ENCODE measurements around the gene VCAN. TPM values are rescaled to one million over a fixed set of nuclear protein-coding genes. Genes with fewer than 3 reads are reported as not detected.

Gene VCAN
- total and polyA plus RNA-seq, 2 of the 4 experiments (the other 2 are of a cell fraction): 45.3 to 158 TPM

DNA sequence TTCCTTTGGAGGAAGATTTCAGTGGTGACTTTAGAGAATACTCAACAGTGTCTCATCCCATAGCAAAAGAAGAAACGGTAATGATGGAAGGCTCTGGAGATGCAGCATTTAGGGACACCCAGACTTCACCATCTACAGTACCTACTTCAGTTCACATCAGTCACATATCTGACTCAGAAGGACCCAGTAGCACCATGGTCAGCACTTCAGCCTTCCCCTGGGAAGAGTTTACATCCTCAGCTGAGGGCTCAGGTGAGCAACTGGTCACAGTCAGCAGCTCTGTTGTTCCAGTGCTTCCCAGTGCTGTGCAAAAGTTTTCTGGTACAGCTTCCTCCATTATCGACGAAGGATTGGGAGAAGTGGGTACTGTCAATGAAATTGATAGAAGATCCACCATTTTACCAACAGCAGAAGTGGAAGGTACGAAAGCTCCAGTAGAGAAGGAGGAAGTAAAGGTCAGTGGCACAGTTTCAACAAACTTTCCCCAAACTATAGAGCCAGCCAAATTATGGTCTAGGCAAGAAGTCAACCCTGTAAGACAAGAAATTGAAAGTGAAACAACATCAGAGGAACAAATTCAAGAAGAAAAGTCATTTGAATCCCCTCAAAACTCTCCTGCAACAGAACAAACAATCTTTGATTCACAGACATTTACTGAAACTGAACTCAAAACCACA, 67.4 kb downstream of the VCAN start:
- intact Hi-C loops (cut with micrococcal nuclease): no loop called here
- no peak overlapping the region for H2BK120ac ChIP-seq (ENCODE audit: low read depth, low read length)
- H3K27ac ChIP-seq (ENCODE audit: insufficient read depth, low read length): no peak overlapping the region
- no peaks in the 10 kb centered on the region for H3K27me3 ChIP-seq (ENCODE audit: control insufficient read depth, insufficient read depth, low read length)
- no peak overlapping the region for H3K18ac ChIP-seq (ENCODE audit: low read depth, low read length)
- in situ Hi-C loops (cut with MboI; ENCODE audit: low sequenced_read_pairs): no loop called here
- H4K20me1 ChIP-seq (ENCODE audit: insufficient read depth, low read length): no peaks in the 10 kb centered on the region
- no peak overlapping the region for H3K9ac ChIP-seq (ENCODE audit: low read depth, low read length)
- ATAC-seq (ENCODE audit: low read depth): no peak
- H4K91ac ChIP-seq (ENCODE audit: insufficient read depth, low read depth, low read length): no peak overlapping the region
- DNase-seq: no peak
- H3K4me1 ChIP-seq (ENCODE audit: control insufficient read depth, insufficient read depth, low read length): no peaks in the 10 kb centered on the region
- no peaks in the 10 kb centered on the region for H3K9me3 ChIP-seq (ENCODE audit: control insufficient read depth, insufficient read depth, low read length)
- no peak overlapping the region for H3K23ac ChIP-seq (ENCODE audit: low read depth, low read length)
- POLR2A ChIA-PET (ENCODE audit: unreplicated experiment): no interaction called here
- H3K36me3 ChIP-seq (ENCODE audit: control insufficient read depth, insufficient read depth, low read length): peaks cover 8% of the 10 kb centered on the region
- no peak overlapping the region for H2AFZ ChIP-seq (replicated peaks; ENCODE audit: low read length, poor library complexity)
- dilution Hi-C loops (cut with HindIII; ENCODE audit: low sequenced_read_pairs, unreplicated experiment): no loop called here
- H4K8ac ChIP-seq (ENCODE audit: low read depth in 2 of 2, low read length in 2 of 2): no peak overlapping the region
- H2BK5ac ChIP-seq (ENCODE audit: low read depth, low read length, poor library complexity, severe bottlenecking): no peak overlapping the region
- no peak overlapping the region for H2BK15ac ChIP-seq (ENCODE audit: low read depth, low read length)
- H3K9me1 ChIP-seq (ENCODE audit: insufficient read depth, low read length): no peaks in the 10 kb centered on the region; the same call in 1 of the 2 replicates
- no peak overlapping the region for H3K56ac ChIP-seq (ENCODE audit: extremely low read depth, insufficient read depth, low read length)
- no peak overlapping the region for H4K5ac ChIP-seq (ENCODE audit: low read depth, low read length)
- H2BK20ac ChIP-seq (ENCODE audit: low read depth, low read length): no peak overlapping the region
- H2AK9ac ChIP-seq (replicated peaks; ENCODE audit: low read depth, low read length, poor library complexity): no peak overlapping the region
- H3K79me1 ChIP-seq (ENCODE audit: low read depth in 1 of 2, low read length in 2 of 2): peaks cover 7 to 19% of the 10 kb centered on the region in 2 experiments; a peak in 2 of 4 replicates
- BruUV-seq (replicated peaks): no TSS peak
- H3K14ac ChIP-seq (replicated peaks; ENCODE audit: low read depth, low read length): no peak overlapping the region
- H2AK5ac ChIP-seq (ENCODE audit: low read depth, low read length): no peak overlapping the region
- CTCF ChIA-PET: interaction anchor here (0.8 kb wide), 1 partner anchor 9 kb away, joined by 3 read pairs; no protein-coding TSS in a partner anchor
- no peak overlapping the region for H3K4me2 ChIP-seq (ENCODE audit: low read depth, low read length)
- H3K4me3 ChIP-seq (ENCODE audit: insufficient read depth, low read depth, low read length): no peak overlapping the region
- TF ChIP-seq, protein P1, sequence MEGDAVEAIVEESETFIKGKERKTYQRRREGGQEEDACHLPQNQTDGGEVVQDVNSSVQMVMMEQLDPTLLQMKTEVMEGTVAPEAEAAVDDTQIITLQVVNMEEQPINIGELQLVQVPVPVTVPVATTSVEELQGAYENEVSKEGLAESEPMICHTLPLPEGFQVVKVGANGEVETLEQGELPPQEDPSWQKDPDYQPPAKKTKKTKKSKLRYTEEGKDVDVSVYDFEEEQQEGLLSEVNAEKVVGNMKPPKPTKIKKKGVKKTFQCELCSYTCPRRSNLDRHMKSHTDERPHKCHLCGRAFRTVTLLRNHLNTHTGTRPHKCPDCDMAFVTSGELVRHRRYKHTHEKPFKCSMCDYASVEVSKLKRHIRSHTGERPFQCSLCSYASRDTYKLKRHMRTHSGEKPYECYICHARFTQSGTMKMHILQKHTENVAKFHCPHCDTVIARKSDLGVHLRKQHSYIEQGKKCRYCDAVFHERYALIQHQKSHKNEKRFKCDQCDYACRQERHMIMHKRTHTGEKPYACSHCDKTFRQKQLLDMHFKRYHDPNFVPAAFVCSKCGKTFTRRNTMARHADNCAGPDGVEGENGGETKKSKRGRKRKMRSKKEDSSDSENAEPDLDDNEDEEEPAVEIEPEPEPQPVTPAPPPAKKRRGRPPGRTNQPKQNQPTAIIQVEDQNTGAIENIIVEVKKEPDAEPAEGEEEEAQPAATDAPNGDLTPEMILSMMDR (conservative IDR thresholded peaks at IDR 0.05; ENCODE audit: low read depth, low read length): no peak
- TF ChIP-seq CEBPB (IDR thresholded peaks at IDR 0.05; ENCODE audit: low read depth, low read length) (no peak), MXI1 (IDR thresholded peaks at IDR 0.05; ENCODE audit: borderline replicate concordance, low read depth, low read length) (no peak), ELK1 (IDR thresholded peaks at IDR 0.05; ENCODE audit: borderline replicate concordance, low read depth, low read length) (no peak), BHLHE40 (IDR thresholded peaks at IDR 0.05; ENCODE audit: low read depth, low read length) (no peak), RFX5 (IDR thresholded peaks at IDR 0.05; ENCODE audit: low read depth, low read length) (no peak)
- no peak overlapping the region for H3K4ac ChIP-seq (ENCODE audit: low read depth, low read length)
- WGBS, 2 experiments (ENCODE audit: extremely low coverage in 2 of 2, insufficient read length in 1 of 2): no CpG with 5 or more reads among the region's 4 CpGs

All from IMR-90 (cell line).